DND-41 (cell line): ENCODE measurements around the gene SP2.

Experiments used
- ATAC-seq: fragments of 200-7000 bp; cut with Tn5 transposase; 3 replicates; pipeline ENCODE4 v1.9.1; 2021; ENCODE audit warnings: low read depth; ENCODE audit not compliant: insufficient read depth
- DNase-seq: peaks from one replicate; pipeline ENCODE4 v3.0.0-alpha.2; 2020
- H2AFZ ChIP-seq: 2 replicates; pipeline ENCODE4 v1.6.0; 2012; ENCODE audit warnings: low read depth, low read length
- H3K27ac ChIP-seq: 2 replicates; pipeline ENCODE4 v1.5.1; 2012; ENCODE audit warnings: low read length, inconsistent platforms
- H3K27me3 ChIP-seq: fragments of 200-600 bp; sonication (generic); 2 replicates; pipeline ENCODE4 v1.6.0; 2012; ENCODE audit warnings: low read length, mild to moderate bottlenecking, inconsistent platforms; ENCODE audit not compliant: insufficient read depth, poor library complexity
- H3K36me3 ChIP-seq: 2 replicates; pipeline ENCODE4 v1.5.1; 2012; ENCODE audit warnings: low read length, inconsistent platforms; ENCODE audit not compliant: insufficient read depth
- H3K4me1 ChIP-seq: 2 replicates; pipeline ENCODE4 v1.5.1; 2012; ENCODE audit warnings: mild to moderate bottlenecking, low read length; ENCODE audit not compliant: insufficient read depth
- H3K4me2 ChIP-seq: 2 replicates; pipeline ENCODE4 v1.6.0; 2012; ENCODE audit warnings: mild to moderate bottlenecking, moderate library complexity, low read length, inconsistent platforms; ENCODE audit not compliant: insufficient read depth
- H3K4me3 ChIP-seq, 2 experiments: fragments of 200-600 bp in 1 of 2; shearing (Covaris generic) in 1 of 2; 2 replicates each; pipeline ENCODE4 v1.5.1; 2012 to 2016; ENCODE audit warnings: inconsistent platforms in 2 of 2, low read length in 2 of 2, mild to moderate bottlenecking in 2 of 2, low read depth in 1 of 2, moderate library complexity in 1 of 2
- H3K79me2 ChIP-seq: 2 replicates; pipeline ENCODE4 v1.6.0; 2012; ENCODE audit warnings: low read length, inconsistent platforms; ENCODE audit not compliant: insufficient read depth
- H3K9ac ChIP-seq: 2 replicates; pipeline ENCODE4 v1.6.0; 2012; ENCODE audit warnings: low read depth, mild to moderate bottlenecking, inconsistent platforms, low read length, moderate library complexity
- H3K9me3 ChIP-seq: 2 replicates; pipeline ENCODE4 v1.5.1; 2012; ENCODE audit warnings: low read length, moderate library complexity, mild to moderate bottlenecking, inconsistent platforms; ENCODE audit not compliant: insufficient read depth, severe bottlenecking
- H4K20me1 ChIP-seq: 2 replicates; pipeline ENCODE4 v1.6.0; 2012; ENCODE audit warnings: low read length; ENCODE audit not compliant: insufficient read depth
- CTCF ChIP-seq: IDR thresholded peaks from 2 replicates; pipeline ENCODE4 v1.5.1; 2012; ENCODE audit warnings: borderline replicate concordance, low read length, moderate library complexity, mild to moderate bottlenecking; ENCODE audit not compliant: poor library complexity, severe bottlenecking; ENCODE audit errors: extremely low read depth
- EZH2 ChIP-seq: IDR thresholded peaks from 3 replicates; pipeline ENCODE4 v1.6.1; 2012; ENCODE audit warnings: borderline replicate concordance, low read depth, mild to moderate bottlenecking, moderate library complexity, low read length, inconsistent platforms; ENCODE audit not compliant: severe bottlenecking

SP2 gene

DNA sequence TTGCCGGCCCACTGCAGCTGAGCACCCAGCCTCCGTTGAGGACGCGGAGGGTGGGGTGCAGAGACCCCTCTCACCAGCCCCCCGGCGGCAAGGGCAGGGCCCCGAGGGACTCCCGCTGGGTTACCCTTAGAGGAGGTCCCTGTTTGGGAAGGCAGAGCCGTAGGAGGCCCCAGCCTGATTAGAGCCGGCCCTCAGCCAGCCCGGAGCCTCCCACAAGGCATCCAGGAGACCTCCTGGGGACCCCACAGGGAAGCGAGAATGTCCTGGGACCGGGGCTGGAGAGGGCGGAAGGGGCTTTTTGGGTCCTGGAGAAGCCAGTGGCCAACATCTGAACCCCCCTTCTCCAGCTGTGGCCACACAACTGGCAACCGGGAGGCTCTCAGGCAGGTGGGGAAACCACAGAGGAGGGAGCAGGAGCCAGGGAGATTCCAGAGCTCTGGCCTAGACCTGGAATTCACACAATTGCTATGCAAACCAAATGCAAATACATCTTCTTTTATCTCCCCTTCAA is 23.3 kb upstream of the SP2 start:
- no peaks in the 10 kb centered on the region for H3K36me3 ChIP-seq
- ATAC-seq (no peak), DNase-seq (no peak)
- no peaks in the 10 kb centered on the region for H3K9me3 ChIP-seq
- H3K27ac ChIP-seq = no peak overlapping the region
- no peak overlapping the region for H3K4me2 ChIP-seq
- H3K4me1 ChIP-seq = no peaks in the 10 kb centered on the region
- H2AFZ ChIP-seq = no peak overlapping the region
- no peaks in the 10 kb centered on the region for H4K20me1 ChIP-seq
- no peak overlapping the region for H3K9ac ChIP-seq
- TF ChIP-seq CTCF = no peak
- no peak for TF ChIP-seq EZH2
- H3K79me2 ChIP-seq = no peaks in the 10 kb centered on the region
- H3K27me3 ChIP-seq = peaks cover 26% of the 10 kb centered on the region
- H3K4me3 ChIP-seq = no peak overlapping the region

DNA sequence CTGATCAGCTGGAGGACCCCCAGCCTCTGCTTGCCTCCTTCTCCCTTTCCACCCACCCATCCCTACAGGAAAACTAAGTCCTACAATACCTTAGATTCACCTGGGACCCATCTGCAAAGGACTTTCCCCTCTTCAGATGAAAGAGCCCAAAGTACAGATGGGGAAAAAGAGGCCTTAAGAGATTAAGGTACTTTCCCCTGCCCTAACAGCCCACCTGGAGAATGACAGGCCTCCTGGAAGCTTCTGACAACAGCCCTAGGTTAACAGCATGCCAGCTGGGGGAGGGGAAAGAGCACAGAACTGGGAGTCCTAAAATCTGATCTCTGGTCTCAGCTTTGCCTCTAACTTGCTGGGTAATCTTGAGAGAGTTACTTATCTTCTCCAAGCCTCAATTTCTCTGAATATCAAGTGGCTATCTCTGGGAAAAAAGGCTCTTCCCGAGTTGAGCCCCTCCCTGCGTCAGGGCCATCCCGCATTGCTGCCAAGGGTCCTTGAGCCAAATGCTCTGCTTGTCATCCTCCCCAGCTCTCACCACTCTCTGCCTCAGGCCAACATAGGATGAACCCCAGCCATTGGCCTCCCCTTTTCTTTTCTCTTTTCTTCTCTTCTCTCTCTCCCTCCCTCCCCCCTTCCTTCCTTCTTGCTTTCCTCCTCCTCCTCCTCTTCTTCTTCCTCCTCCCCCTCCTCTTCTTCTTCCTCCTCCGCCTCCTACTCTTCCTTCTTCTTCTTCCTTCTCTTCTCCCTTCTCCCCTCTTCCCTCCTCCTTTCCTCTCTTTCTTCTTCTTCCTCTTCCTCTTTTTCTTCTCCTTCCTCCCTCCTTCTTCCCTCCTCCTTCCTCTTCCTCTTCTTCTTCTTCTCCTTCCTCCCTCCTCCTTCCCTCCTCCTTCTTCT is 22.6 kb upstream of the SP2 start:
- no peaks in the 10 kb centered on the region for H4K20me1 ChIP-seq
- no peaks in the 10 kb centered on the region for H3K4me1 ChIP-seq
- ATAC-seq (no peak), DNase-seq (no peak)
- no peak overlapping the region for H3K9ac ChIP-seq
- no peak overlapping the region for H2AFZ ChIP-seq
- no peak overlapping the region for H3K4me2 ChIP-seq
- TF ChIP-seq EZH2 = no peak
- TF ChIP-seq CTCF = no peak
- H3K4me3 ChIP-seq = no peak overlapping the region
- no peaks in the 10 kb centered on the region for H3K36me3 ChIP-seq
- no peaks in the 10 kb centered on the region for H3K79me2 ChIP-seq
- H3K27me3 ChIP-seq = peaks cover 33% of the 10 kb centered on the region
- H3K27ac ChIP-seq = no peak overlapping the region
- no peaks in the 10 kb centered on the region for H3K9me3 ChIP-seq

- Histone ChIP-seq H4K20me1 (no peaks in the 10 kb centered on the region), H3K4me1 (no peaks in the 10 kb centered on the region), H3K79me2 (no peaks in the 10 kb centered on the region), H3K27ac (no peak overlapping the region), H3K9ac (no peak overlapping the region), H3K27me3 (peaks cover 35% of the 10 kb centered on the region), H3K36me3 (no peaks in the 10 kb centered on the region), H3K4me3 (no peak overlapping the region), H3K9me3 (no peaks in the 10 kb centered on the region), H3K4me2 (no peak overlapping the region), H2AFZ (no peak overlapping the region)
- ATAC-seq (no peak), DNase-seq (no peak)
- no peak for TF ChIP-seq CTCF
- no peak for TF ChIP-seq EZH2
Measured at GRCh38 chr17:47875011-47875985, 20.7 kb upstream of the SP2 start.
